Measurements from ENCODE around the gene DIABLO. TPM values are rescaled to one million over a fixed set of nuclear protein-coding genes. Genes with fewer than 3 reads are reported as not detected.

Gene DIABLO
- total RNA-seq, 2 donors from 2014 or later, result 15.8 to 28.3 TPM

- Histone ChIP-seq H3K36me3 (replicated peaks in 1 of 2; ENCODE audit: insufficient read depth in 1 of 2, low read depth in 2 of 2) (no peaks in the 10 kb centered on the region), H3K4me3 (no peak within 1 kb of the TSS), H3K27ac (no peak within 1 kb of the TSS), H3K27me3 (no peaks in the 10 kb centered on the region), H3K9me3 (no peaks in the 10 kb centered on the region), H3K4me1 (no peaks in the 10 kb centered on the region)
- DNase-seq (no peak), ATAC-seq (no peak)
- WGBS, 2 donors, result 79 to 86% methylated on average over 16 to 17 of the region's 17 CpGs
- intact Hi-C loops (cut with DNase I), result no loop called here
- no peak for TF ChIP-seq CTCF (IDR thresholded peaks at IDR 0.05)
- no peak for TF ChIP-seq POLR2A (IDR thresholded peaks at IDR 0.05)
Measured at GRCh38 chr12:122174155-122174845, 51.6 kb downstream of the DIABLO start, which contains the start of gene IL31. IL31 (minus strand) TSS chr12:122174221; CDS start chr12:122174172, 49 bp downstream.

- no peak for DNase-seq
- H3K9me3 ChIP-seq, result no peaks in the 10 kb centered on the region
- H3K36me3 ChIP-seq (replicated peaks in 1 of 2; ENCODE audit: insufficient read depth in 1 of 2, low read depth in 2 of 2), result no peaks in the 10 kb centered on the region
- ATAC-seq, result no peak
- intact Hi-C loops (cut with DNase I), result no loop called here
- H3K27me3 ChIP-seq, result no peaks in the 10 kb centered on the region
- no peak overlapping the region for H3K27ac ChIP-seq
- TF ChIP-seq CTCF (IDR thresholded peaks at IDR 0.05) (no peak), POLR2A (IDR thresholded peaks at IDR 0.05) (no peak)
- no peaks in the 10 kb centered on the region for H3K4me1 ChIP-seq
- WGBS, 2 donors, result 42 to 49% methylated on average over 11 to 17 of the region's 17 CpGs
- no peak overlapping the region for H3K4me3 ChIP-seq
Measured at GRCh38 chr12:122172262-122172939, 53.5 kb downstream of the DIABLO start.

DNA sequence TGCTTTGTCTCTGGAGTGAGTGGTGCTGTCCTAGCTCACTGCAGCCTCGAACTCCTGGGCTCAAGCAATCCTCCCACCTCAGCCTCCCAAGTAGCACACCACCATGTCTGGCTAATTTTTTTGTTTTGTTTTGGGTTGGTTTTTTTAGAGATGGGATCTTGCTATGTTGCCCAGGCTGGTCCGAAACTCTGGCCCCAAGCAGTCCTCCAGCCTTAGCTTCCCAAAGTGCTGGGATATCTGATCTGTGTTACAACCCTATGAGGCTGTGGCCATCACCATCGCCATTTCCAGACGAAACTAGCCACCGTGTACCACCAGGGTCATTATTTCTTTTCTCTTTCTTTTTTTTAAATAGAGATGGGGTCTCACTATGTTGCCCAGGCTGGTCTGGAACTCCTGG is 54.5 kb downstream of the DIABLO start:
- ATAC-seq, result no peak
- Histone ChIP-seq H3K9me3 (no peaks in the 10 kb centered on the region), H3K36me3 (replicated peaks in 1 of 2; ENCODE audit: insufficient read depth in 1 of 2, low read depth in 2 of 2) (no peaks in the 10 kb centered on the region), H3K4me1 (no peaks in the 10 kb centered on the region), H3K27me3 (no peaks in the 10 kb centered on the region), H3K4me3 (no peak overlapping the region), H3K27ac (no peak overlapping the region)
- no peak for DNase-seq
- 72 to 76% methylated on average over 5 of the region's 5 CpGs for WGBS, 2 donors
- TF ChIP-seq CTCF (IDR thresholded peaks at IDR 0.05), result no peak
- no peak for TF ChIP-seq POLR2A (IDR thresholded peaks at IDR 0.05)
- intact Hi-C loops (cut with DNase I), result no loop called here

DNA sequence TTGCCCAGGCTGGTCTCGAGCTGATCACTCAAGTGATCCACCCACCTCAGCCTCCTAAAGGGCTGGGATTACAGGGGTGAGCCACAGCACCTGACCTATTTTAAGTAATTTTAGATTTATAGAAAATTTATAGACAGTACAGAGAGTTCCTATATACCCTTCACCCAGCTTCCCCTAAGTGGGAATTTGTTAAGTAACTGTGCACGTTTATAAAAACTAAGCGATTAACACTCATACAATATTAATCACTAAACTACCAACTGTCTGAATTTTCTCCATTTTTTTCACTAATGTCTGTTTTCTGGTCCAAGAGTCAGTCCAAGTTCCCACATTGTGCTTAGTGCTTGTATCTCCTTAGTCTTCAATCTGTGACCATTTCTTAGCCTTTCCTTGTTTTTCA is 57.4 kb downstream of the DIABLO start:
- Histone ChIP-seq H3K4me3 (no peak overlapping the region), H3K27ac (no peak overlapping the region), H3K9me3 (no peaks in the 10 kb centered on the region), H3K4me1 (no peaks in the 10 kb centered on the region), H3K27me3 (no peaks in the 10 kb centered on the region), H3K36me3 (replicated peaks in 1 of 2; ENCODE audit: insufficient read depth in 1 of 2, low read depth in 2 of 2) (no peaks in the 10 kb centered on the region)
- intact Hi-C loops (cut with DNase I), result no loop called here
- TF ChIP-seq CTCF (IDR thresholded peaks at IDR 0.05) (no peak), POLR2A (IDR thresholded peaks at IDR 0.05) (no peak)
- 93% methylated on average over 3 of the region's 3 CpGs for WGBS, 2 donors
- no peak for ATAC-seq
- no peak for DNase-seq

Data from body of pancreas (tissue), 4 donors.